Endodermal cell (in vitro differentiated cells): Measurements from ENCODE around the gene TUBGCP3. TPM values are rescaled to one million over a fixed set of nuclear protein-coding genes. Genes with fewer than 3 reads are reported as not detected.

Experiments
- DNase-seq: peaks from one replicate; pipeline ENCODE4 v3.0.0-alpha.2; 2017
- H3K27ac ChIP-seq: 2 replicates; pipeline ENCODE4 v1.5.1; 2013; ENCODE audit warnings: mild to moderate bottlenecking, low read depth, low read length, moderate library complexity
- H3K27me3 ChIP-seq: 2 replicates; pipeline ENCODE4 v1.6.1; 2013; ENCODE audit warnings: mild to moderate bottlenecking, low read length, moderate library complexity; ENCODE audit not compliant: insufficient read depth, control insufficient read depth, poor library complexity, severe bottlenecking
- H3K36me3 ChIP-seq: 2 replicates; pipeline ENCODE4 v1.7.0; 2013; ENCODE audit warnings: mild to moderate bottlenecking, low read length, moderate library complexity; ENCODE audit not compliant: control insufficient read depth, insufficient read depth
- H3K4me1 ChIP-seq: one replicate; pipeline ENCODE4 v1.7.0; 2013; ENCODE audit warnings: low read length; ENCODE audit not compliant: control insufficient read depth, insufficient read depth
- H3K4me3 ChIP-seq: 2 replicates; pipeline ENCODE4 v1.5.1; 2013; ENCODE audit warnings: mild to moderate bottlenecking, low read length, moderate library complexity
- H3K9ac ChIP-seq: 2 replicates; pipeline ENCODE4 v1.6.1; 2013; ENCODE audit warnings: mild to moderate bottlenecking, low read length, moderate library complexity; ENCODE audit not compliant: poor library complexity, severe bottlenecking; ENCODE audit errors: extremely low read depth
- H3K9me3 ChIP-seq: 2 replicates; pipeline ENCODE4 v1.6.1; 2013; ENCODE audit warnings: mild to moderate bottlenecking, low read length, moderate library complexity; ENCODE audit not compliant: control insufficient read depth
- H3K27ac Mint-ChIP-seq: 2 replicates; pipeline ENCODE4 v1.8.0; 2020; ENCODE audit warnings: mixed read lengths
- H3K27me3 Mint-ChIP-seq: 2 replicates; pipeline ENCODE4 v1.8.0; 2021; ENCODE audit warnings: mild to moderate bottlenecking, mixed read lengths; ENCODE audit not compliant: insufficient read depth
- H3K36me3 Mint-ChIP-seq: 2 replicates; pipeline ENCODE4 v1.8.0; 2020; ENCODE audit warnings: low read depth, mixed read lengths
- H3K4me1 Mint-ChIP-seq: 2 replicates; pipeline ENCODE4 v1.8.0; 2020; ENCODE audit warnings: mixed read lengths
- H3K4me3 Mint-ChIP-seq: 2 replicates; pipeline ENCODE4 v1.8.0; 2020; ENCODE audit warnings: mild to moderate bottlenecking, moderate library complexity, mixed read lengths
- H3K9me3 Mint-ChIP-seq: 2 replicates; pipeline ENCODE4 v1.8.0; 2020; ENCODE audit warnings: mild to moderate bottlenecking, mixed read lengths
- CTCF ChIP-seq: fragments of 200-600 bp; sonication (generic); conservative IDR thresholded peaks from 2 replicates; pipeline ENCODE4 v1.5.0; 2021; ENCODE audit warnings: antibody characterized with exemption, mild to moderate bottlenecking
- WGBS, 2 experiments: methylation state at CpG; one replicate each; pipeline versions ENCODE4 v1.1.5 to v1.1.7; 2013; ENCODE audit warnings: missing lambda C conversion rate in 2 of 2, mixed read lengths in 1 of 2; ENCODE audit not compliant: insufficient coverage in 1 of 2, insufficient read length in 1 of 2; 5-methylcytosine and 5-hydroxymethylcytosine counted together
- total RNA-seq, 2 donors: library from RNA; stranded (reverse); fragmentation: NEBNext Ultra II Directional in 1 of 2; extraction: Animal tissue kit (Norgen Biotek cat#: 25700) in 1 of 2; gene quantifications; 2 replicates in 1 of 2; 3 replicates in 1 of 2; pipeline ENCODE4 v1.2.1, GENCODE V29; 2021

Gene TUBGCP3
- total RNA-seq, 2 donors from 2014 or later: 34.7 to 55.3 TPM

GRCh38 chr13:112619730-112620631, 32.0 kb upstream of the TUBGCP3 start:
- Histone ChIP-seq H3K27me3 (peaks cover 5% of the 10 kb centered on the region), H3K27ac (no peak overlapping the region), H3K9ac (no peak overlapping the region), H3K36me3 (no peaks in the 10 kb centered on the region), H3K4me1 (no peaks in the 10 kb centered on the region), H3K4me3 (peak overlapping the region; percentile 72), H3K9me3 (no peaks in the 10 kb centered on the region)
- TF ChIP-seq CTCF: no peak
- no peaks in the 10 kb centered on the region for H3K9me3 Mint-ChIP-seq
- WGBS, 2 experiments: 61 to 70% methylated on average over 19 to 23 of the region's 24 CpGs
- H3K36me3 Mint-ChIP-seq: no peaks in the 10 kb centered on the region
- H3K4me3 Mint-ChIP-seq: peak overlapping the region; percentile 49
- DNase-seq: peak; percentile 93
- peaks cover 33% of the 10 kb centered on the region for H3K27me3 Mint-ChIP-seq
- H3K4me1 Mint-ChIP-seq: no peaks in the 10 kb centered on the region
- H3K27ac Mint-ChIP-seq: no peak overlapping the region

- peaks cover 5% of the 10 kb centered on the region for H3K27me3 ChIP-seq
- 91 to 97% methylated on average over 10 to 12 of the region's 12 CpGs for WGBS, 2 experiments
- H3K4me3 ChIP-seq: no peak overlapping the region
- H3K9ac ChIP-seq: no peak overlapping the region
- H3K27ac Mint-ChIP-seq: no peak overlapping the region
- TF ChIP-seq CTCF: no peak
- peaks cover 42% of the 10 kb centered on the region for H3K27me3 Mint-ChIP-seq
- no peaks in the 10 kb centered on the region for H3K4me1 ChIP-seq
- H3K36me3 Mint-ChIP-seq: no peaks in the 10 kb centered on the region
- H3K27ac ChIP-seq: no peak overlapping the region
- no peak overlapping the region for H3K4me3 Mint-ChIP-seq
- H3K4me1 Mint-ChIP-seq: no peaks in the 10 kb centered on the region
- DNase-seq: no peak
- H3K36me3 ChIP-seq: no peaks in the 10 kb centered on the region
- no peaks in the 10 kb centered on the region for H3K9me3 Mint-ChIP-seq
- no peaks in the 10 kb centered on the region for H3K9me3 ChIP-seq
These were observed 30.5 kb upstream of the TUBGCP3 start for GRCh38 chr13:112618501-112618900.

GRCh38 chr13:112617754-112618375, 29.9 kb upstream of the TUBGCP3 start:
- H3K27me3 ChIP-seq: peaks cover 5% of the 10 kb centered on the region
- Mint-ChIP-seq H3K9me3 (no peaks in the 10 kb centered on the region), H3K27me3 (peaks cover 37% of the 10 kb centered on the region), H3K4me1 (no peaks in the 10 kb centered on the region), H3K36me3 (no peaks in the 10 kb centered on the region), H3K27ac (no peak overlapping the region), H3K4me3 (no peak overlapping the region)
- H3K4me3 ChIP-seq: no peak overlapping the region
- no peaks in the 10 kb centered on the region for H3K9me3 ChIP-seq
- no peak for TF ChIP-seq CTCF
- 91% methylated on average over 13 to 18 of the region's 18 CpGs for WGBS, 2 experiments
- H3K36me3 ChIP-seq: no peaks in the 10 kb centered on the region
- H3K9ac ChIP-seq: no peak overlapping the region
- no peaks in the 10 kb centered on the region for H3K4me1 ChIP-seq
- DNase-seq: no peak
- H3K27ac ChIP-seq: no peak overlapping the region
